ENCODE results near the gene PNKD. TPM values are rescaled to one million over a fixed set of nuclear protein-coding genes. Genes with fewer than 3 reads are reported as not detected.

Gene PNKD
- total and polyA plus RNA-seq, 2 of the 8 experiments (the other 6 are each of a cell fraction or from before 2014, with no cell fraction given): 43.9 to 65.4 TPM

- TF ChIP-seq ATF3 (IDR thresholded peaks at IDR 0.05; ENCODE audit: insufficient read depth, low read depth, low read length) (no peak), SUZ12 (IDR thresholded peaks at IDR 0.05; ENCODE audit: low read length) (no peak), EGR1 (IDR thresholded peaks at IDR 0.05; ENCODE audit: borderline replicate concordance, low read depth, low read length) (no peak), HDAC6 (IDR thresholded peaks at IDR 0.05; ENCODE audit: low read depth, low read length) (no peak), CEBPB (IDR thresholded peaks at IDR 0.05; ENCODE audit: low read depth, low read length) (no peak), TCF12 (IDR thresholded peaks at IDR 0.05; ENCODE audit: low read depth, low read length) (no peak), YY1 (IDR thresholded peaks at IDR 0.05; ENCODE audit: low read depth, low read length) (no peak), NRF1 (IDR thresholded peaks at IDR 0.05; ENCODE audit: low read depth, low read length) (no peak)
Measured at GRCh38 chr2:218305383-218305782, 35.1 kb downstream of the PNKD start (continued).
